Measurements from ENCODE around the gene BRINP2. TPM values are rescaled to one million over a fixed set of nuclear protein-coding genes. Genes with fewer than 3 reads are reported as not detected.

Gene BRINP2
- total RNA-seq, 4 donors from 2014 or later = 0.26 to 0.42 TPM; not detected in 2

GRCh38 chr1:177165069-177165439 lies 5.7 kb upstream of the BRINP2 start:
- intact Hi-C loops (cut with DNase I; ENCODE audit: low total_unique reads) = no loop called here
- TF ChIP-seq POLR2A (IDR thresholded peaks at IDR 0.05) = no peak
- TF ChIP-seq CTCF (IDR thresholded peaks at IDR 0.05) = no peak
- no peak for DNase-seq (ENCODE audit: low spot score in 2 of 2)
- 6 to 9% methylated on average over 9 of the region's 9 CpGs for WGBS, 2 donors
- no peak overlapping the region for H3K4me3 ChIP-seq (ENCODE audit: low read depth, poor library complexity, severe bottlenecking)

GRCh38 chr1:177171536-177172123 lies 872 bp downstream of the BRINP2 start:
- no peak for DNase-seq (ENCODE audit: low spot score in 2 of 2)
- WGBS, 2 donors = 14 to 15% methylated on average over 8 of the region's 8 CpGs
- no peak overlapping the region for H3K4me3 ChIP-seq (ENCODE audit: low read depth, poor library complexity, severe bottlenecking)
- TF ChIP-seq CTCF (IDR thresholded peaks at IDR 0.05) (no peak), POLR2A (IDR thresholded peaks at IDR 0.05) (no peak)
- intact Hi-C loops (cut with DNase I; ENCODE audit: low total_unique reads) = no loop called here

- DNase-seq (ENCODE audit: low spot score in 2 of 2) = no peak
- intact Hi-C loops (cut with DNase I; ENCODE audit: low total_unique reads) = no loop called here
- WGBS, 2 donors = 60 to 80% methylated on average over 3 of the region's 3 CpGs
- H3K4me3 ChIP-seq (ENCODE audit: low read depth, poor library complexity, severe bottlenecking) = no peak overlapping the region
- TF ChIP-seq POLR2A (IDR thresholded peaks at IDR 0.05) (no peak), CTCF (IDR thresholded peaks at IDR 0.05) (no peak)
Measured at GRCh38 chr1:177172272-177172671, 1.5 kb downstream of the BRINP2 start.

DNA sequence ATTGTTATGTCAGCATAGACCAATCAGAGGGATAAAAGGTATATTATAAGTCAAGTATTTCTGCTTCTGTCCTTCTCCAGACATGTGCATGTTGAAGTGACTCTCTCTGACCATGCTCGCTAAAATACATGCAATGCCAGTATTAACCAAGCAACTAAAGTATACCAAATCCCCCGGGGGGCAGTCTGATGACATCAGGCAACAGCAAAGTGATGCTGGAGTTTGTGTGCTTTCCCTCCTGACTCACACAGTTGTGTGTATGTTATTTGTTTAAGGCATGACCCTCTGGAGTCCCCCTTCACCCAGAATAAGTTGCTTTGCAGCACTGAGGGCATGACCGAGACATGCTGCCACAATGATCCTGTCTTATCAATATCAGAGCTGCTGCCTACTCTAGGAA lies 2.1 kb downstream of the BRINP2 start:
- TF ChIP-seq POLR2A (IDR thresholded peaks at IDR 0.05) = no peak
- no peak for TF ChIP-seq CTCF (IDR thresholded peaks at IDR 0.05)
- no peak overlapping the region for H3K4me3 ChIP-seq (ENCODE audit: low read depth, poor library complexity, severe bottlenecking)
- intact Hi-C loops (cut with DNase I; ENCODE audit: low total_unique reads) = no loop called here
- 82 to 90% methylated on average over 3 of the region's 3 CpGs for WGBS, 2 donors
- DNase-seq (ENCODE audit: low spot score in 2 of 2) = no peak

DNA sequence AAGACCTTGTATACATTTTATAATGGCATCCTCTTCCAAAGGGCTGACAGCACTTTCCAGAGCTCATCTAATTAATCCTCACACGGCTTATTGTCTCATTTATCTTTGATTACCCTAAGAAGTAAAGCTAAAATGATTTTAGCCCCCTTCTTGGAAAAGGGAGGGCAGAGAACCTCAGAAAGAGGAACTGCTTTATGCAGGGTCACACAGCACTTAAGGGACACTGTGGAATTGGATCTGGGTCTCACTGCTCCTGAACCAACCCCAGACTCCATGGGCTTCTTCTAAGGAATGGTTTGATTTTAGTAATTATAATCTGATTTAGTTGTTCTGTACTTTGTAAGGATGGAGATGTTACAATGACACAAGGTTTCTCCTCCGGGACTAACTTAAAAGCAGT lies 3.2 kb downstream of the BRINP2 start:
- TF ChIP-seq CTCF (IDR thresholded peaks at IDR 0.05) (no peak), POLR2A (IDR thresholded peaks at IDR 0.05) (no peak)
- WGBS, 2 donors = 86% methylated on average over 2 of the region's 2 CpGs
- no peak for DNase-seq (ENCODE audit: low spot score in 2 of 2)
- intact Hi-C loops (cut with DNase I; ENCODE audit: low total_unique reads) = no loop called here
- H3K4me3 ChIP-seq (ENCODE audit: low read depth, poor library complexity, severe bottlenecking) = no peak overlapping the region
